Cardiac muscle cell (in vitro differentiated cells and primary cell): ENCODE measurements around the gene DNAH2. TPM values are rescaled to one million over a fixed set of nuclear protein-coding genes. Genes with fewer than 3 reads are reported as not detected.

Experiments
- DNase-seq, 2 donors: peaks; one replicate each; pipeline versions ENCODE4 v3.0.0 to v3.0.0-alpha.2; 2010 to 2017; ENCODE audit warnings: low read depth in 1 of 2, low spot score in 1 of 2
- H3K27ac ChIP-seq: fragments of 200-600 bp; sonication (generic); 2 replicates; pipeline ENCODE4 v1.5.1; 2016
- H3K27me3 ChIP-seq: fragments of 200-600 bp; sonication (generic); 2 replicates; pipeline ENCODE4 v1.6.0; 2016; ENCODE audit warnings: control low read depth
- H3K36me3 ChIP-seq: fragments of 200-600 bp; sonication (generic); 2 replicates; pipeline ENCODE4 v1.5.1; 2016; ENCODE audit warnings: control low read depth
- H3K4me1 ChIP-seq: fragments of 200-600 bp; sonication (generic); 2 replicates; pipeline ENCODE4 v1.8.1; 2017; ENCODE audit warnings: low read depth, mild to moderate bottlenecking, mixed run types
- H3K4me3 ChIP-seq: fragments of 200-600 bp; sonication (generic); 2 replicates; pipeline ENCODE4 v1.5.1; 2016; ENCODE audit warnings: mild to moderate bottlenecking
- H3K9me3 ChIP-seq: fragments of 200-600 bp; sonication (generic); 2 replicates; pipeline ENCODE4 v1.5.1; 2017; ENCODE audit warnings: low read depth, mild to moderate bottlenecking, control low read depth
- polyA plus RNA-seq: library from polyadenylated mRNA; unstranded; fragments of >200 nt; fragmentation: Nextera tagmentation; extraction: Ambion mirVana; gene quantifications from 2 replicates; pipeline ENCODE4 v1.2.1, GENCODE V29; 2016
- total RNA-seq: library from RNA; depleted of rRNA; stranded (reverse); fragments of >200 nt; gene quantifications from 2 replicates; pipeline ENCODE4 v1.2.3, GENCODE V29; 2016
- TF ChIP-seq, protein P1 (sequence below): IDR thresholded peaks from 2 replicates; pipeline ENCODE4 v1.5.1; 2012; ENCODE audit warnings: low read depth, mild to moderate bottlenecking, low read length

DNAH2 gene
- total and polyA plus RNA-seq, 2 experiments from 2014 or later: 0.42 to 3.0 TPM

DNA sequence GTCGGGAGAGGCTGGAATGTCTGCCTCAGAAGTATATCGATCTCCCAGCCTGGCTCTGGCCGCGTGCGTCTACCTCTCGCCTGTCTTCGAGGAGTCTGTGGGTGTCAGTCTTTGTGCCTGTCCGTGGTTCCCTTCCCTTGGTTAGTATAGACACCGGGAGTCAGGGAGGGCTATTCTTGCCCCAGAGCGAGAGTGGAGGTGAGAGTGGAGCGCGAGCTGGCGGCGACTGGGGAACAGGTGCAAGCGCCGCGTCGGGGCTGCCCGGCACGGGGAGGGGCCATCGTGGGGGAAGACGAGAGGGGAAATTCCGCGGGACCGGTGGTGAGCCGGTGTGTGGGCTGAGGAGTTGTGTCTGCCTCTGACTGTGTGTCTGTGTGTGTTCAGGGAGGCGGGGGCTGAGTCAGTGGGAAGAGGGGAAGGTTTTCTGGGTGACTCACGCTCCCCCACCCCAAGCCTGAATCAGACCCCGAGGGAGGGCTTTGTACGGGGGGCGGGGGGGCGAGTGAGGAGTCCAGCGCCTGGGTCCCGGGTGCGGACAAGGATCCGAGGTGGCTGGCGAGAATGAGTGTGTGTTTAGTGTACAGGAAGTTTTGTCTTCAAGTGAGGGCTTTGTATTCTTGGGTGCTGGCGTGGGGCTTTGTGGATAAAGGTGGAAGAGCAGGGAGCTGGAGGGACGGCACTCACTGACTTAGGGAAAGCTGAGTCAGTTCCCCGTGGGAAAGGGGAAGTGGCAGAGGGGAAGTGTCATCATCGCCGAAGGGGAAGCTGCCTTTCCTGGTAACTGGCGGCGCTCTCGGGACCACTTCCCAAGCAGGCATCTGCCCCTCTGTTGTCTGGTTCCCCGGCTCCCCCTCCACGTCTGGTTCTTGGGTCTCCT, 125.1 kb downstream of the DNAH2 start:
- peak; percentile 44 to 93 for DNase-seq
- Histone ChIP-seq H3K9me3 (no peaks in the 10 kb centered on the region), H3K4me1 (peaks cover 27% of the 10 kb centered on the region), H3K27me3 (no peaks in the 10 kb centered on the region), H3K27ac (peak overlapping the region; percentile 74), H3K36me3 (peaks cover 20% of the 10 kb centered on the region), H3K4me3 (peak overlapping the region; percentile 40)
- TF ChIP-seq, protein P1, sequence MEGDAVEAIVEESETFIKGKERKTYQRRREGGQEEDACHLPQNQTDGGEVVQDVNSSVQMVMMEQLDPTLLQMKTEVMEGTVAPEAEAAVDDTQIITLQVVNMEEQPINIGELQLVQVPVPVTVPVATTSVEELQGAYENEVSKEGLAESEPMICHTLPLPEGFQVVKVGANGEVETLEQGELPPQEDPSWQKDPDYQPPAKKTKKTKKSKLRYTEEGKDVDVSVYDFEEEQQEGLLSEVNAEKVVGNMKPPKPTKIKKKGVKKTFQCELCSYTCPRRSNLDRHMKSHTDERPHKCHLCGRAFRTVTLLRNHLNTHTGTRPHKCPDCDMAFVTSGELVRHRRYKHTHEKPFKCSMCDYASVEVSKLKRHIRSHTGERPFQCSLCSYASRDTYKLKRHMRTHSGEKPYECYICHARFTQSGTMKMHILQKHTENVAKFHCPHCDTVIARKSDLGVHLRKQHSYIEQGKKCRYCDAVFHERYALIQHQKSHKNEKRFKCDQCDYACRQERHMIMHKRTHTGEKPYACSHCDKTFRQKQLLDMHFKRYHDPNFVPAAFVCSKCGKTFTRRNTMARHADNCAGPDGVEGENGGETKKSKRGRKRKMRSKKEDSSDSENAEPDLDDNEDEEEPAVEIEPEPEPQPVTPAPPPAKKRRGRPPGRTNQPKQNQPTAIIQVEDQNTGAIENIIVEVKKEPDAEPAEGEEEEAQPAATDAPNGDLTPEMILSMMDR: no peak

DNA sequence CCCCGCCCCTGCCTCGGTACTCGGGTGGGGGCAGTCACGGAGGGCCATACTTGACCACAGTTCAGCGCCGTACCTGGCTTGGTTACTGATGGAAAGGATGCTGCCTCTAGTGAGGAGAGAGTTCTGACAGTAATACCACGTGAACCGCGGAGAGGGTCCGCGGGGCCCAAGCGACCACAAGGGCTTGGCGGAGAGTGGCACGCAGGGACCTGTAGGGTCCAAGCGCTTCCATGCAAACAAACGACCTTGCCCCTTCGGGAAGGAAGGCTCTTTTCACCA, 125.7 kb downstream of the DNAH2 start:
- H3K27ac ChIP-seq: peak overlapping the region; percentile 74

DNA sequence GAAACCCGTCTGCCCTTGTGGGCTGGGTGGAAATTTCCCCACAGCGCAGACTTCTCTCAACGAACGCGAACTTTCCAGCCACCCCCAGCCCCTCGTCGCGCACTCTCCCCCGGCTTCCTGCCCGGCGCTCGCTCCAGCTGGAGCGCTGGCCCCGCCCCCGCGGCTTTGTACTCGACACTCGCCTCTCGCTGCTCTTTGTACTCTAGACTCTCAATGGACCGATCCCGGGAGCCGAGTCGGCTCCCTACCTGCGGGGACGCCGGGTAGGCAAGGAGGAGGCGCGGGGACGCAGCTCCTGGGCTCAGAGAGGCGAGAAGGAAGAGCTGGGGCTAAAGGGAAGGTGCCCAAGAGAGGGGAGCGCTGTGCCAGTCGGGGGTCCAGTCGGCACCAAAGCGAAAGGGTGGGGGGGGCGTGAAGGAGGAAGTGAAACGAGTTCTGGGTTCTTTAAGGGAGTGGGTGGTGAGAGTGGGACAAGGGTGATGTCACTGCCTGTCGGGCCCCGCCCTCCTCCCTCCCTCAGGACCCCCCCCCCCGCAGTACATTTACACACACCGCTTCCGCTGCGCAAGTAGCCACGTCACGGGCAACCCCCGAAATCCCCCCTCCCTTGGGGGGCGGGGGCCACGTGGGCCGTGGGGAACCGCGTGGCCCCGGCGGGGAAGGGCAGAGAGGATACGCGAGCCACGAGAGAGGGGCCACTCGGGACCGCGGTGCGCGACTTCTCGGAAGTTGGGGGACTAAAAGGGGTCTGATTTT, 126.2 kb downstream of the DNAH2 start:
- Histone ChIP-seq H3K9me3 (no peaks in the 10 kb centered on the region), H3K4me1 (peaks cover 25% of the 10 kb centered on the region), H3K4me3 (peak overlapping the region; percentile 40), H3K36me3 (peaks cover 27% of the 10 kb centered on the region), H3K27me3 (no peaks in the 10 kb centered on the region), H3K27ac (peak overlapping the region; percentile 74)
- TF ChIP-seq, protein P1: no peak
- DNase-seq: peak; percentile 91 to 92

More for the DNA sequence above, 125.7 kb downstream of the DNAH2 start:
- no peak for DNase-seq
- no peaks in the 10 kb centered on the region for H3K9me3 ChIP-seq
- peaks cover 22% of the 10 kb centered on the region for H3K36me3 ChIP-seq
- H3K27me3 ChIP-seq: no peaks in the 10 kb centered on the region
- peak overlapping the region; percentile 40 for H3K4me3 ChIP-seq
- peaks cover 26% of the 10 kb centered on the region for H3K4me1 ChIP-seq
- TF ChIP-seq, protein P1: no peak

DNA sequence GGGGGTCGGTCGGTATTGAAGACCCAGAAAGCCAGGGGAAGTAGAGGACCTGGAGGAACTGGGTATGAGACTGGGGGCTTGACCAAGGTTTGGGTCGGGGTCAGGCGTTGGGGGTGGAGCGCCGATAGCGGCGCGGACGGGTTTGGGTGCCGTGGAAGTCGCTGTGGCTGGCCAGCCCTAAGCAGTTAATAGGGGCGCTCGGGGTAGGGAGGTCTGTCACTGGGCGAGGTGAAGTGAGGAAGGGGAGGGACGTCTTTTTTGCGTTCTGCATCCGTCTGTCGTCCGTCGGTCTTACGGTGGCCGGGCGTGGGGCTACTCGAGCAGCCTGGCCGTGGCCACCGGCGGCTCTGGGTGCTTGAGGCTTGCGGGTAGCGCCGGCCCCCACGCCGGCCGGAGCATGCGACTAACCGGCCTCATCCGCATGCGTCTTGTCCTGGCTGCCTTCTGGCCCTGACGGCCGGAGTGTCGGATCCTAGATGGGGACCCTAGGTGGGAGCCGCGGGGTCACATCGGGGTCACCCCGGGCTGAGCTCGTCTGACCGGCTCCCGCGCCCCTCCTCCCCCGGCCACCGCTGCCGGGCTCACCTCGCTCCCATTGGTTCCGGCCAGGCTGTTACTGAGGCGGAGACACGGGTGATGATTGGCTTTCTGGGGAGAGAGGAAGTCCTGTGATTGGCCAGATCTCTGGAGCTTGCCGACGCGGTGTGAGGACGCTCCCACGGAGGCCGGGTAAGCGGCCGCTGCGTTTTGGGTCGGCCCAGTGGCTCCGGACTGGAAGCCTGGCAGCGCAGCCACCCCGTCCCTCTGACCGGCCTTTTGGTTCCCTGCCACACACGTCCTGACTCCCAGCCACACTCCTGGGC, 127.0 kb downstream of the DNAH2 start:
- peaks cover 35% of the 10 kb centered on the region for H3K36me3 ChIP-seq
- TF ChIP-seq, protein P1: no peak
- no peaks in the 10 kb centered on the region for H3K9me3 ChIP-seq
- H3K27me3 ChIP-seq: no peaks in the 10 kb centered on the region
- H3K27ac ChIP-seq: peak overlapping the region; percentile 74
- H3K4me3 ChIP-seq: peak overlapping the region; percentile 40
- H3K4me1 ChIP-seq: peaks cover 19% of the 10 kb centered on the region
- peak; percentile 95 to 97 for DNase-seq

DNA sequence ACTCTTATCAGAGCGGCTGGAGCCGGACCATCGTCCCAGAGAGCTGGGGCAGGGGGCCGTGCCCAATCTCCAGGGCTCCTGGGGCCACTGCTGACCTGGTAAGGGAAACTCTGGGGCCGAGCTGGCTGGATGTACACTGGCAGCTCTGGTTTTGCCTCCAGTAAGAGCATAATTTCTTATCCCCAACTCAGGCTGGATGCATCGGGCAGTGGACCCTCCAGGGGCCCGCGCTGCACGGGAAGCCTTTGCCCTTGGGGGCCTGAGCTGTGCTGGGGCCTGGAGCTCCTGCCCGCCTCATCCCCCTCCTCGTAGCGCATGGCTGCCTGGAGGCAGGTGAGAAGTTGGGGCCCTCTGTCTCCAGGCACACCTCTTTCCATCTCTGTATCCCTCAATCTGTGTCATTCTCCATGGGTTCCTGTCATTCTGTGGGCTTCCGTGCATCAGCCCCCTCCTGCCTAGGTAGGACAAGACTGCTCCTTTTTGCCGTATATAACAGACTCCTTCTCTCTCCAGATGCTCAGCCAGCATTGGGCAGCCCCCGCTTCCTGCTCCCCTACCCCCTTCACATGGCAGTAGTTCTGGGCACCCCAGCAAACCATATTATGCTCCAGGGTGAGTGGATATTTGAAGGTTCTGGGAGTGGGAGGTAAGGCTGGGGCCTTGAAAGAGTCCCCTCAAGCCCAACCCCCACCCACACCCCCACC, 128.0 kb downstream of the DNAH2 start:
- H3K36me3 ChIP-seq: peaks cover 45% of the 10 kb centered on the region
- peak overlapping the region; percentile 74 for H3K27ac ChIP-seq
- H3K4me1 ChIP-seq: peaks cover 14% of the 10 kb centered on the region
- no peaks in the 10 kb centered on the region for H3K9me3 ChIP-seq
- DNase-seq: no peak
- no peak overlapping the region for H3K4me3 ChIP-seq
- H3K27me3 ChIP-seq: no peaks in the 10 kb centered on the region
- TF ChIP-seq, protein P1: no peak
